ENCODE measurements around the gene PLIN3. TPM values are rescaled to one million over a fixed set of nuclear protein-coding genes. Genes with fewer than 3 reads are reported as not detected.
A peak's percentile ranks its signal among the peaks of the same experiment; 100 is the strongest.
"Not testable (repeated sequence)": the region's sequence is repeated elsewhere in the genome, so short reads cannot be mapped to it uniquely, and the experiment has no call there.

Gene PLIN3
- polyA plus RNA-seq, 12 donors = 28.4 to 54.3 (median 33.9) TPM; not detected in 1

GRCh38 chr19:4852484-4852883 lies 15.0 kb downstream of the PLIN3 start:
- DNase-seq = no peak

DNA sequence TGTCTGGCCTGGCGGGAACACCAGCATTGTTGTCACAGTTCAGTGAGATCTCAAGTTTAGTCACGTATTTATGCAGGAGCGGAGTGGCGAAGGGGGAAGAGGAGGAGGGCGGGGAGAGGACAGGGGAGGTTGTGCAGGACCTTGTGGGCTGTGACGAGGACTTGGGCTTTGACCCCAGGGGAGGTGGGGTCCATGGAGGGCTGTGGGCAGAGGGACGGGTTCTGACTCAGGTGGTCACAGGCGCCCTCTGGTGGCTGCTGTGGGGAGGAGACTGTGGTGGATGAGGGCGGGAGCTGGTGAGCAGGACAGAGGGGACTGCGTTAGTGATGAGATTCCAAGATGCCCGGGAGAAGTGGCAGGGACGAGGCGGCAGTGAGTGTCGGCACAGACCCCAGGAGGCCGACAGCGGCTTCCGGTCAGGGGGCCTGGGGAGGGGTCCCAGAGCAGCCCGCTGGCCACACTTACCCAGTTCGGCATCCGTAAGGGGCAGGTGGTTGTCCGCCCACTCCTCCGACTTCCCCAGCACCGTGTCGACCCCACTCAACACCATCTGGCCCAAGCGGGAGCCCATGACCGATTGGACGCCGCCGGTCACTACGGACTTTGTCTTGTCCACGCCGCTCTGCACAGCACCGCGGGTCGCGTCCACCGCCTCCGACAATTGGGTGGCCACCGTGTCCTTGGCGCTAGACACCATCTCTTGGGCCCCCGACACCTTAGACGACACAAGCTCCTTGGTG lies 15.7 kb downstream of the PLIN3 start:
- DNase-seq = peak; percentile 51

DNA sequence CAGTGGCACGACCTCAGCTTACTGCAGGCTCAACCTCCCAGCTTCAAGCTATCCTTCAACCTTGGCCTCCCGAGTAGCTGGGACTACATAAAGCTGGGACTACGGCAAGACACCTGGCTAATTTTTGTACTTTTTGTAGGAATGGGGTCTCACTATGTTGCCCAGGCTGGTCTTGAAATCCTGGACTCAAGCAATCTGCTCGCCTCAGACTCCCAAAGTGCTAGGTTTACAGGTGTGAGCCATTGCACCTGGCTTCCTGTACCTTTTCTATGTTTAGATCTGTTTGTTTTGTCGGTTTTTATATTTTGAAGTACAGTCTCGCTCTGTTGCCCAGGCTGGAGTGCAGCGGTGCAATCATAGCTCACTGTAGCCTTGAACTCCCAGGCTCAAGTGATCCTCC lies 18.4 kb downstream of the PLIN3 start:
- DNase-seq = no peak

- DNase-seq = no peak
Measured at GRCh38 chr19:4847190-4847973, 20.1 kb downstream of the PLIN3 start.

GRCh38 chr19:4845975-4846374 lies 21.5 kb downstream of the PLIN3 start:
- DNase-seq = not testable (repeated sequence)

DNA sequence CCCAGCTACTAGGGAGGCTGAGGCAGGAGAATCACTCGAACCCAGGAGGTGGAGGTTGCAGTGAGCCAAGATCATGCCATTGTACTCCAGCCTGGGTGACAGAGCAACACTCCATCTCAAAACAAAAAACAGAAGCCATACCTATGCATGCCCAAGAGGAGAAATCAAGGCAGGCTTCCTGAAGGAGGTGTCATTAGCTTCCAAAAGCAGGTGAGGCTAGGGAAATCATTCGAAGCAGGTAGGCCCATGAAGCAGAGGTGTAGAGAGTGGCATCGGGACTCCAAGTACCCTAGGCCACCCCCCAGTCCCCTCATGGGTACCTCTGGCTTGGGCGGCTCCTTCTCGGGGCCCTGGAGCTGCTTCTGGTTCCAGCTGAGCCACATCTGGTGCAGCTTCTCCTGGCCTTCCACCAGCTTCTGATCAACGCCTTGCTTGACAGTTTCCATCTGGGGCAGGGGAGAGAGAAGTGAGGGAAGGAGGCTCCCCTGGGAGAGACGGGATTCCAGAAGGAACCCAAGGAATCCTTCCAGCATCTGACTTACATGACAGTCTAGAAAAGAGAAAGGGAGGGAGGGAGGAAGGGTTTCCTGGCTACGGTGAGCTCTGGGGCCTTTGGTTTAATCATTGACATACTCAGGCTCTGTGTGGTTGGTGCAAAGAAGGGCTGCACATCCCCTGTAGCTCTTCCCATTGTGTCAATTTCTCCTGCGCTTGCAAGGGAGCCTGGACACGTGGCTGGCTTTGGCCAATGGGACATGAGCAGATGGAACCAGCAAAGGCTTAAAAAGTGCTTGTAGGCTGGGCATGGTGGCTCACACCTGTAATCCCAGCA lies 22.9 kb downstream of the PLIN3 start:
- DNase-seq = no peak

DNA sequence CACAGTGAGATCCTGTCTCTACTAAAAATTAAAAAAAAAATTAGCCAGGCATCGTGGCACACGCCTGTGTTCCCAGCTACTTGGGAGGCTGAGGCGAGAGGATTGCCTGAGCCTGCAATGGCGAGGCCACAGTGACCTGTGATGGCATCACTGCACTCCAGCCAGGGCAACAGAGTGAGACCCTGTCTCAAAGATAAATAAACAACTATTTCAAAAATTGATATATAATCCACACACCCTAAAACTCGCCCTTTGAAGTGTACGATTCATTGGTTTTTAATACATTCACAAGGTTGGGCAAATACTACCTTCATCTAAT lies 23.9 kb downstream of the PLIN3 start:
- no peak for DNase-seq

DNA sequence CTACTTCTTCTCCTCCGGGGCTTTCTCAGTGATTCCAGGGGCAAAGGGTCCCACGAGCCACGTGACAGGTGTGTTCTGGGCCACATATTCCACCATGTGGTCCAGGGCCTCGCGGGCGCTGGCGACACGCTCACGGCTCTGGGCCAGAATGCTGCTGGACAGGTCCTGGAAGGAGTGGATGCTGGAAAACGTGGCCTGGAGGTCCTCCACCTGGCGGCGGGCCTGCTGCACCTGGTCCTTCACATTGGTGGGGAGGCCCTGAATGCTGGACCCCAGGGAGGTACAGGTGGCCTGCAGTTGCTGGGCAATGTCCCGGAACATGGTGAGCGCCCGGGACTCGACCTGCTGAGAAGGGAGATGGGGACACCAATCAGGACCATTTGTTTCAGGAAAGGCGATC lies 28.3 kb downstream of the PLIN3 start:
- DNase-seq = no peak

- no peak for DNase-seq
Measured at GRCh38 chr19:4832776-4833175, 34.7 kb downstream of the PLIN3 start.

DNA sequence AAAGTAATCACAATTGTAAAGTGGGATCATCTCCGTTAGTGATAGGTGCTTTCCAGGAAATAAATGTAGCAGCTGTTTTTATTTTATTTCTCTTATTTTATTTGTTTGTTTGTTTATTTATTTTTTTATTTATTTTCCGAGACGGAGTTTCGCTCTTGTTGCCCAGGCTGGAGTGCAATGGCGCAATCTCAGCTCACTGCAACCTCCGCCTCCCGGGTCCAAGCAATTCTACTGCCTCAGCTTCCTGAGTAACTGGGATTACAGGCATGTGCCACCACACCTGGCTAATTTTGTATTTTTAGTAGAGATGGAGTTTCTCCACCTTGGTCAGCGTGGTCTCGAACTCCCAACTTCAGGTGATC lies 35.5 kb downstream of the PLIN3 start:
- not testable (repeated sequence) for DNase-seq

DNA sequence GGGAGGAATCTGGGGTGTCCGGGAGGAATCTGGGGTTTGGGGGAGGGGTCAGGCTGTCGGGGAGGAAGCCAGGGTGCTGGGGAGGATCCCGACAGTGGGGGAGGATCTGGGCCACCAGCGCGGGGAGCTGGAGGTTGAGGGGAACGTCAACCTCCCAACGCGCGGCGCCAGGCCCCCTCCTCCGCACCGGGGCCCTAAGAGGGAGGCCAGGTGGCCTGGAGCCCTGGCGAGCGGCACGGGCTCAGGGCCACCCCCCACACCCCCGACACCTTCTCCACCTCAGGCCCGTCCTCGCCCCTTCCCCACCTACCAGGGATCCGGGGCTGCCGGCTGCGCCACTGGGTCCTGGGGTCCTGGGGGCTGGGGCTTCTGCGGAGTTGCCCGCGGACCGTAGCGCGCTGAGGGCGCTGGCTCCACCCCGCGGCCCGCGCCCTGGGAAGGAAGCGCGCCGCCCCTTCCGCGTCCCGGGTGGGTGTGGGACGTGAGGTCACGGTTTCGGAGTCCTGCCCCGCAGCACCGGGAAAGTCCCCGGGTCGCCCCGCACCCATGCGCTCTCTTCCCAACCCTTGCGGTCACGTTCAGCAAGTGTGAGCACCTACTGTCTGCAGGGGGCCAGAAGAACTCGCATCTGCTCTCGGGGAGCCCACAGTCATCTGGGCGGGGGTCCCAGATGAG lies 36.0 kb downstream of the PLIN3 start, which contains the start of gene TICAM1:
TSS of gene TICAM1 (minus strand) at position 409 of the 675 bp plus-strand sequence. CDS start 13,335 bp downstream, outside the sequence.
- peak; percentile 72 for DNase-seq

GRCh38 chr19:4830768-4831265 lies 36.6 kb downstream of the PLIN3 start:
- DNase-seq = no peak

GRCh38 chr19:4830332-4830731 lies 37.1 kb downstream of the PLIN3 start:
- DNase-seq = no peak

DNA sequence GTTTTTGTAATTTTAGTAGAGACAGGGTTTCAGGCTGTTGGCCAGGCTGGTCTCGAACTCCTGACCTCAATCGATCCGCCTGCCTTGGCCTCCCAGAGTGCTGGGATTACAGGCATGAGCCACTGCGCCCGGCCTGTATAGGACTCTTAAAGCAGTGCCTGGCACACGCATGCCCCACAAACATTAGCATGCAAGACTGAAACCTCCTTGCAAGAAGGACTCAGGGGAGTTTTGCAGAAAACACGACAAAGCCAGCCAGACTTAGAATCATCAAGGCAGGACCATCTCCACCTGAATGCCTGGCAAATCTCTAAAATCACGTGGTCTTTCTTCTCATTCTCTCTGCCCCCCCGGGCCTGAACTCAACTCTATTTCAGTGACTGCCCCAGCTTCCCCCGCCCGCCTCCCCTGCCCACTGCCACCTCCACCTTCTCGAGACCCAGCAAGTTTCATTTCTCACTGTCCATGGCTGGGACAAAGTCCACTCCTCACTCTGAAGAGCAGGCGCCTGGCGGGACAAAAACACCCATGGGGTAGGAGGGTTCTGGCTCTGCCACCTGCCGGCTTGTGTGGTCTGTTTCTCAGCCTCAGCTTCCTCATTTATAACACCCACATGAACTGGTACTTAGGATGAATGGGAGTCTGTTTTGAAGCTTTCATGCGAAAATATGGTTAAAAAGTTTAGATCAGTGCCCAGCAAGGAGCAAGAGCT lies 38.3 kb downstream of the PLIN3 start:
- DNase-seq = no peak

DNA sequence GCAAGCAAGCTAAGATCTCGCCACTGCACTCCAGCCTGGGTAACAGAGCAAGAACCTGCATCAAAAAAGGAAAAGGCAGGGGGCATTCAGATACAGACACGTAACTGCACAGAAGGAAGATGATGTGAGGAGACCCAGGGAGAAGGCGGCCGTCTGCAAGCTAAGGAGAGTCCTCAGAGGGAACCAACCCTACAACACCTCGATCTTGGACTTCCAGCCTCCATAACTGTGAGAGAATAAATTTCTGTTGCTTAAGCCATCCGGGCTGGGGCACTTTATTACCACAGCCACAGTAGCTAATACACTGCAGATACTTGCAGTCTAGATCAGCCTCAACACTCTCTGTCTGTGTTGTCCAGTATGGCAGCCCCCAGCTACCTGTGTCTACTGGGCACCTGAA lies 43.9 kb downstream of the PLIN3 start:
- no peak for DNase-seq

DNA sequence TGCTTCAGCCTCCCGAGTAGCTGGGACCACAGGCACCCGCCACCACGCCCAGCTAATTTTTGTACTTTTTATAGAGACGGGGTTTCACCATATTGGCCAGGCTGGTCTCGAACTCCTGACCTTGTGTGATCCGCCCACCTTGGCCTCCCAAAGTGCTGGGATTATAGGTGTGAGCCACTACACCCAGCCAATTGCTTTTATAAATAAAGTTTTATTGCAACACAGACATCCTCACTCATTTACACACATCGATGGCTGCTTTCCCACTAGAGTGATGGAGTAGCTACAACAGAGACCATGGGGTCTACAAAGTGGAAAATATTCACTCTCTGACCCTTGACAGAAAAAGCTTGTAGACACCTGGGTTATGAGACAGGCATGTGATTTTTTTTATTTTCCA lies 45.1 kb downstream of the PLIN3 start:
- not testable (repeated sequence) for DNase-seq

DNA sequence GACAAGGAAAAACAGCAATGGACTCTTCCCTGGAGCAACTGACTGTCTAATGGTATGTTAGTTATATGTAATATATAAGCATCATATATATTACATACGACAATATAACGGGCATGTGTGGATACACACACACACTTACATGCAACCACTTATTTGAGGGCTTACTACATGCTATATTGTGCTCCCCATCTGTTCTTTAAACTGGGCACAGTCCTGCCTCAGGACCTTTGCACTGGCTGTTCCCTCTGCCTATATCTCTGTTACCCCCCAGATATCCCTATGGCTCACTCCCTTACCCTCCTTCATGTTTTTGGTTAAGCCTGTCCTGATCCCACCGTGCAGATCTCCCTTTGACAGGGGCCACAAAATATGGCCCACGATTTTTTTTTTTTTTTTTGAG lies 46.2 kb downstream of the PLIN3 start:
- no peak for DNase-seq

DNA sequence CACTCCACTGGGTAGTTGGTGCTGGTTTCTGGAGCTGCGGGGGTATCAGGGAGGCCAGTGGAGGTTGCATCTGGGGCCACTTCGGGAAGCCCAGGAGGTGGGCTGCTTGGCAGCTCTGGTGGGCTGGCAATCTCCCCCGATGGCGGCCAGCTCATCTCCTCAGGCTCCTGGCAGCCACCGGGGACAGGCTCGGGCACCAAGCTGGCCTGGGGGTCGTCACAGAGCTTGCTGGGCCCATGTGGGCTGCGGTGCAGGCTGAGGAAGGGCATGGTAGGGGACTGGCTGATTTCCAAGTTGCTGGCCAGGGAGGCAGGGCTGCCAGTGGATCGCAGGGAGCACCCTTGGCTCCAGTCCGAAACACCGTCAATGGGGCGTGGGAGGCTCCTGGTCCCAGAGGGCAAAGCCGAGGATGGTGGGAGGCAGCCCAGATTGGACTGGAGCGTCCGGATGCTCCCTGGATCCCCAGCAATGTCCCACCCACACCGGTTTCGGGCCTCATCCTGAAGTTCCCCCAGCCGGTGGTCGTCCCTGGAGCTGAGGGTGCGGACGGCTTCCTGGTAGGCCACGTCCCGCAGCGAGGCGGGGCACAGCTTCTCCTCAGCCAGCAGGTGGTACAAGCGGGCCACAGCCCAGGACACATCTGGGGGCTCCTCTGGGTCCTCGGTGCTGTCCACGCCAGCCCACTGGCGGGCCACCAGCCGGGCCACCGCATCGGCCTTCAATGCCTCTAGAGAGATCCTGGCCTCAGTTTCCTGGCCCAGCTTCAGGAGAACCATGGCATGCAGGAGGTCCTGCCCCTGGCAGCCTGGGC lies 49.8 kb downstream of the PLIN3 start:
- DNase-seq = no peak

GRCh38 chr19:4816950-4817278 lies 50.6 kb downstream of the PLIN3 start:
- DNase-seq = no peak
